ENCODE results near the gene MACROH2A1.

The MACROH2A1 gene

DNA sequence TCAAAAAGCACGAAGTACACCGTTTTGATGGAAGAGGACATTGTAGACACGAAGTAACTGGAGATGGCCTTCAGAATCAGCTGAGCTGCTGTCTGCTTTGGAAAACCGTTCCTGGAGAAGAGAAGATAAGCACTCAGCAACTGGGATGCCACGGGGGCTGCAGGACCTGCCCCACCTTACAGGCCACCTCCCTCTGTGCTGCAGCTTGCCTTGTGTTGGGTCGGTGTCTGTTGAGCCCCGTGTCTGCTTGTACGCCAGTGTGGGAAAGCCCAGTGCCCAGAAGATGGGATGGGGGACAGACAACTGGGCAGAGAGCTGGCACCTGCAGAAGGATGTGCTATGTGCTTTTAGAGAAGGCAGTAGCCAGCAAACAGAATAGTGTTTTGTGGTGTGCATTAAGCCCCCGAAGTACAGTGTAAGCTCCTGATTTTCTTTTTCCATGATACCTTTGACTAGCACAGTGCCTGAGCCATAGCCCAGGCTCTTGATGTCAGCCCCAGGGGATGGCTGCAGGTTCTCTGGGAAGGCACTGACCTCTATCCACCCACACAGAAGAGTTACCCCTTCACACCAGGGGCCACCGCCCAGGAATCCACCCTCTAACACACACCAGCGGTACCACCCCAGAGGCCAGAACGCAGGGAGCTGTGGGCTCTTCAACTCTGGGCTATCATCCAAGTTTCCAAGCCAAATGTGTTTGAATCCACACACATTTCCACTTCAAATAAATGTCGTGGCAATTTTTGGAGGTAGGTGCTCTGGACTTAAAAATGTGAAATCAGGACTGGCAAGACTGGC is 63.8 kb downstream of the MACROH2A1 start:
- peaks cover 40 to 77% of the 10 kb centered on the region in 2 donors for H3K36me3 ChIP-seq (ENCODE audit: control insufficient read depth in 1 of 2, insufficient read depth in 2 of 2, low read length in 2 of 2)
- H3K4me1 ChIP-seq (ENCODE audit: control insufficient read depth in 1 of 2, insufficient read depth in 2 of 2, low read length in 2 of 2) = peaks cover 14 to 23% of the 10 kb centered on the region in 2 donors
- H3K4me3 ChIP-seq (ENCODE audit: low read depth in 1 of 2, low read length in 2 of 2) = no peak overlapping the region
- H3K27ac ChIP-seq (ENCODE audit: low read depth, low read length) = no peak overlapping the region
- H3K9ac ChIP-seq (ENCODE audit: low read depth in 1 of 2, low read length in 2 of 2) = no peak overlapping the region
- H3K27me3 ChIP-seq (ENCODE audit: control insufficient read depth in 1 of 2, insufficient read depth in 2 of 2, low read length in 2 of 2) = no peaks in the 10 kb centered on the region
- H3K9me3 ChIP-seq (ENCODE audit: control insufficient read depth in 1 of 2, low read length in 2 of 2) = no peaks in the 10 kb centered on the region

DNA sequence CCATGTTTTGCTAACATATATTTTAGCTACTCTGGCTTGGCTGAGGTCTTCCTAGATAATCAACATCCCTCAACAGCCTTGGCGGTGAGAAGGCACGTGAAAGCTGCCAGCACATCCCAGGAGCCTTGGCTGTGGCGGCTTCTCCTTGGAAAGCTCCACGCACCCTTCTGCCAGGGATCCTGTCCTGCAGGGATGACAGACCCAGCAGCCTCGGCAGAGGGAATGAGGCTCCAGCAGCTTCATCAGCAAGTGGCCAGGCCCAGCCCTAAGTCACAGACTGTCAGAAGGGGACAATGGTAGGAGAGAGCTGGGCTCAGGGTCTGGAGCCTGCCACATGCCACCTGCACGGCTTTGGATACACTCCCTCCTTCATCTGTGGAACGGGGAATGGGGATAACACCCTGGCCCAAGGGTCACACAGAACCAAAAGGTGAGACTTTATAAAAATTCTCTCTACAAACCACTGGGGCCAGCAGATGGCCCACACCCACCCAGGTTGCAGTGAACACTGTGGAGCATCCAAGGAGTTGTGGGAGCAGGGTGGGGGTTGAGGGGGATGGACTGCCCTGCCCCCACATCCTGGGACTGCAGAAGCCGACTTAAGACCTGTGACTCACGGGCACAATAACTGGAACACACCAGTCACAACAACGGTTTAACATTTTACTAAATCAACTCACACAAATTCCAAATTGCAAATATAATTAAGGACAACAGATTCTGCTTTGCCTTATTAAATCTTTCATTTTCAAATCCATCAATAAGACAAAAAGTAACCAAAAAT is 65.1 kb downstream of the MACROH2A1 start:
- no peak overlapping the region for H3K27ac ChIP-seq (ENCODE audit: low read depth, low read length)
- H3K36me3 ChIP-seq (ENCODE audit: control insufficient read depth in 1 of 2, insufficient read depth in 2 of 2, low read length in 2 of 2) = peaks cover 29 to 66% of the 10 kb centered on the region in 2 donors

DNA sequence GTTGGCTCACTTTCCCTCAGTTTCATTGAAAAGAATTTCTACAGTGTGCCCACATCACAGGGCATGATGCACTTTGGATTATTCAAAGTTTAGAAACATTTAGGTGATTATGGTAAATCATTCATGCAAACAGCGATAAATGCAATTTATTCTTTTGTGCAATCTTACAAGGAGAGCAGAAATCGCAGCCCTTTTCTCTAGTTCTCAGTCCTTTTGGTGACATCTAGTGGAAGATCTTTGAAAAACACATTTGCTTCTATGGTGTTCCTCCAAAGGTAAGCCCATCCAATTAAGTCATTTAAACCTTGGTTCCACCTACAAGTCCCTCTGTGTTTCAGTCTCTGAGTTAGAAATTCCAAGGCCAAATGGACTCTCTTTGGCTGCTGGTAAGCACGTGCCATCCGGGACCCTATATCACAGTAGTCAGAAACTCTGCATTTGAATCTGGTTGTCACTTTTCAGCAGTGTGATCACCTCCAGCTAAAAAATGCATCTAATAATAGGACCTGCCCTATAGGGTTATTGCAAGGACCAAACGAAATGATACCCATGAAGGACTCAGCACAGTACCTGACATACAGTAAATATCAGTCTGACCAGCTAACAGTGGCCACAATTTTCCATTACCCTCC is 66.4 kb downstream of the MACROH2A1 start:
- peaks cover 20 to 53% of the 10 kb centered on the region in 2 donors for H3K36me3 ChIP-seq (ENCODE audit: control insufficient read depth in 1 of 2, insufficient read depth in 2 of 2, low read length in 2 of 2)
- no peaks in the 10 kb centered on the region for H3K27me3 ChIP-seq (ENCODE audit: control insufficient read depth in 1 of 2, insufficient read depth in 2 of 2, low read length in 2 of 2)
- peaks cover 10 to 19% of the 10 kb centered on the region in 2 donors for H3K4me1 ChIP-seq (ENCODE audit: control insufficient read depth in 1 of 2, insufficient read depth in 2 of 2, low read length in 2 of 2)
- no peak overlapping the region for H3K4me3 ChIP-seq (ENCODE audit: low read depth in 1 of 2, low read length in 2 of 2)
- H3K9me3 ChIP-seq (ENCODE audit: control insufficient read depth in 1 of 2, low read length in 2 of 2) = no peaks in the 10 kb centered on the region
- no peak overlapping the region for H3K27ac ChIP-seq (ENCODE audit: low read depth, low read length)
- no peak overlapping the region for H3K9ac ChIP-seq (ENCODE audit: low read depth in 1 of 2, low read length in 2 of 2)

More for the DNA sequence above, 65.1 kb downstream of the MACROH2A1 start:
- H3K9me3 ChIP-seq (ENCODE audit: control insufficient read depth in 1 of 2, low read length in 2 of 2) = no peaks in the 10 kb centered on the region
- H3K4me3 ChIP-seq (ENCODE audit: low read depth in 1 of 2, low read length in 2 of 2) = no peak overlapping the region
- H3K27me3 ChIP-seq (ENCODE audit: control insufficient read depth in 1 of 2, insufficient read depth in 2 of 2, low read length in 2 of 2) = no peaks in the 10 kb centered on the region
- H3K4me1 ChIP-seq (ENCODE audit: control insufficient read depth in 1 of 2, insufficient read depth in 2 of 2, low read length in 2 of 2) = peaks cover 10 to 19% of the 10 kb centered on the region in 2 donors
- no peak overlapping the region for H3K9ac ChIP-seq (ENCODE audit: low read depth in 1 of 2, low read length in 2 of 2)

DNA sequence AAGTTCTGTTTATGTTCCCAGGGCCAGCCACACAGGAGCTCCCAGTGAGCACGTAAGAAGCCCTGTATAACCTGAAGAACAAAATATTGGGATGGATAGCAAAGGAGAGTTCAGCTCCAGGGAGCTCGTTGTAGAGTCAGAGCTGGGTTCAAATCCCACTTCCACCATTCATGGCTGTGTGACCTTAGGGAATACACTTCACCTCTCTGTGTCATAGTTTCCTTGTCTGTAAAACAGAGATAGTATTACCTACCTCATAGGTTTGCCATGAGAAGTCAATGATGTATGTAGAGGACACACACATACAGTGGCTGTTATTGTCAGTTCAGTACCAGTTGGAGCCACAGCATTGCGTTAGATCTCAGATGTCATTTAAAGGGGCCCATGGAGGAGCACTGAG is 67.4 kb downstream of the MACROH2A1 start:
- H3K4me3 ChIP-seq (ENCODE audit: low read depth in 1 of 2, low read length in 2 of 2) = no peak overlapping the region
- H3K36me3 ChIP-seq (ENCODE audit: control insufficient read depth in 1 of 2, insufficient read depth in 2 of 2, low read length in 2 of 2) = peaks cover 12 to 43% of the 10 kb centered on the region in 2 donors
- no peaks in the 10 kb centered on the region for H3K9me3 ChIP-seq (ENCODE audit: control insufficient read depth in 1 of 2, low read length in 2 of 2)
- no peaks in the 10 kb centered on the region for H3K27me3 ChIP-seq (ENCODE audit: control insufficient read depth in 1 of 2, insufficient read depth in 2 of 2, low read length in 2 of 2)
- peaks cover 10 to 19% of the 10 kb centered on the region in 2 donors for H3K4me1 ChIP-seq (ENCODE audit: control insufficient read depth in 1 of 2, insufficient read depth in 2 of 2, low read length in 2 of 2)
- no peak overlapping the region for H3K27ac ChIP-seq (ENCODE audit: low read depth, low read length)
- no peak overlapping the region for H3K9ac ChIP-seq (ENCODE audit: low read depth in 1 of 2, low read length in 2 of 2)

DNA sequence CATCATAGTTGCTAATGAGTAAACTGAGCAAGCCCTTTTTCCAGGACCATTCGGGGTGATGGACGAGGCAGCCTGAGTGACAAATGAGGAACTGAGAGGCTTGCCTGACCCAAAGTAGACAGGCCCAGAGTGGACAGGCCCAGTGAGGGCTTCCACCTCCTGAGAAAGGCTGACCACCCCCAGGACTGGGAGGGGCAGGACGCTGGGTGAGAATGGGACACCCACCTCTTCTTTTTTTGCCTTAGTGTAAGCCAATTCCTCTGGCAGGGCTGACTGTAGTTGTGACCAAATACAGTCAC is 68.3 kb downstream of the MACROH2A1 start:
- H3K9me3 ChIP-seq (ENCODE audit: control insufficient read depth in 1 of 2, low read length in 2 of 2) = no peaks in the 10 kb centered on the region
- peaks cover 4 to 34% of the 10 kb centered on the region in 2 donors for H3K36me3 ChIP-seq (ENCODE audit: control insufficient read depth in 1 of 2, insufficient read depth in 2 of 2, low read length in 2 of 2)
- H3K4me1 ChIP-seq (ENCODE audit: control insufficient read depth in 1 of 2, insufficient read depth in 2 of 2, low read length in 2 of 2) = peaks cover 10 to 19% of the 10 kb centered on the region in 2 donors
- no peaks in the 10 kb centered on the region for H3K27me3 ChIP-seq (ENCODE audit: control insufficient read depth in 1 of 2, insufficient read depth in 2 of 2, low read length in 2 of 2)
- no peak overlapping the region for H3K9ac ChIP-seq (ENCODE audit: low read depth in 1 of 2, low read length in 2 of 2)
- no peak overlapping the region for H3K4me3 ChIP-seq (ENCODE audit: low read depth in 1 of 2, low read length in 2 of 2)
- no peak overlapping the region for H3K27ac ChIP-seq (ENCODE audit: low read depth, low read length)

DNA sequence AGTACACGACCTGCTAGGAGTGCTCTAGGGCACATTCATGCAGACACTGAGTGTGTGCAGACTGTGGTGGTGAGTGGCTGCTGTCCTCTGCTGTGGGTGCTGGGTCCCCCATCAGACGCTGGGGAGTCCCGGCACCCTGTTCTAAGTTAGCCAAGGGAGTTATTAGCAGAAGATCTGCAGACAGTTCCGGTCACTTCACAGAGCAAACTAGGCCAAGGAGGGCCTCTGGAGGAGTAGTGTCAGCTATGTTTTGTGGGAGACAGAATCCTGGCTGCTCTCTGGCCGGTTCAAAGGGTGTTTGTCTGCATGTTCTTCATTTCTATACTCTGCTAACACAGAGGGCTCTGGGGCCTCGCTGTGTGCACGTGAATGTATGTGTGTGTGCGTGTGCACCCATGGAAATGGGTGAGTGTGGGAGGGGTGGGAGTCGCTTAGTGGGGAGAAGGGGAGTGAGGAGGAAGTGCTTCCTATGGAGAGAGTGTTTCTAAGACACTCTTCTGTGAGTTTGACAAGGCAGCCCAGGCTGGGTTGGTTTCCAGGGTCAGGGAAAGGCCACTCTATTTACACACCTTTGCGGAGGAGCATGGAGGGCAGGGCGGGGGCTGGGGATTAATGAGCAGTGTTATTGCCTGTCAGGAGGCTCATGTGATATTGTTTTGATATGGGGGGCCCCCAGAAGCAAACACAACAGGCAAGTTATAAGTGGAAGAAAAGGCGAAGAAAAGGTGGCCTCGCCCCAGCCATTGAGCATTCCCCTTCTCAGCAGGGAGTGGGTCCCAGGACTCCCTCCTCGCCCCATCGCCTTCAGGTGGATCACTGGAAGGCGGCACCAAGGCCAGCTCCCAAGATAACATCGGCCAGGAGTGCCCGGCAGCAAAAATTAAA is 68.9 kb downstream of the MACROH2A1 start:
- peaks cover 10 to 17% of the 10 kb centered on the region in 2 donors for H3K4me1 ChIP-seq (ENCODE audit: control insufficient read depth in 1 of 2, insufficient read depth in 2 of 2, low read length in 2 of 2)
- no peak overlapping the region for H3K9ac ChIP-seq (ENCODE audit: low read depth in 1 of 2, low read length in 2 of 2)
- H3K27me3 ChIP-seq (ENCODE audit: control insufficient read depth in 1 of 2, insufficient read depth in 2 of 2, low read length in 2 of 2) = no peaks in the 10 kb centered on the region
- no peaks in the 10 kb centered on the region for H3K9me3 ChIP-seq (ENCODE audit: control insufficient read depth in 1 of 2, low read length in 2 of 2)
- H3K36me3 ChIP-seq (ENCODE audit: control insufficient read depth in 1 of 2, insufficient read depth in 2 of 2, low read length in 2 of 2) = peaks cover 3 to 29% of the 10 kb centered on the region in 2 donors
- no peak overlapping the region for H3K4me3 ChIP-seq (ENCODE audit: low read depth in 1 of 2, low read length in 2 of 2)
- H3K27ac ChIP-seq (ENCODE audit: low read depth, low read length) = no peak overlapping the region

DNA sequence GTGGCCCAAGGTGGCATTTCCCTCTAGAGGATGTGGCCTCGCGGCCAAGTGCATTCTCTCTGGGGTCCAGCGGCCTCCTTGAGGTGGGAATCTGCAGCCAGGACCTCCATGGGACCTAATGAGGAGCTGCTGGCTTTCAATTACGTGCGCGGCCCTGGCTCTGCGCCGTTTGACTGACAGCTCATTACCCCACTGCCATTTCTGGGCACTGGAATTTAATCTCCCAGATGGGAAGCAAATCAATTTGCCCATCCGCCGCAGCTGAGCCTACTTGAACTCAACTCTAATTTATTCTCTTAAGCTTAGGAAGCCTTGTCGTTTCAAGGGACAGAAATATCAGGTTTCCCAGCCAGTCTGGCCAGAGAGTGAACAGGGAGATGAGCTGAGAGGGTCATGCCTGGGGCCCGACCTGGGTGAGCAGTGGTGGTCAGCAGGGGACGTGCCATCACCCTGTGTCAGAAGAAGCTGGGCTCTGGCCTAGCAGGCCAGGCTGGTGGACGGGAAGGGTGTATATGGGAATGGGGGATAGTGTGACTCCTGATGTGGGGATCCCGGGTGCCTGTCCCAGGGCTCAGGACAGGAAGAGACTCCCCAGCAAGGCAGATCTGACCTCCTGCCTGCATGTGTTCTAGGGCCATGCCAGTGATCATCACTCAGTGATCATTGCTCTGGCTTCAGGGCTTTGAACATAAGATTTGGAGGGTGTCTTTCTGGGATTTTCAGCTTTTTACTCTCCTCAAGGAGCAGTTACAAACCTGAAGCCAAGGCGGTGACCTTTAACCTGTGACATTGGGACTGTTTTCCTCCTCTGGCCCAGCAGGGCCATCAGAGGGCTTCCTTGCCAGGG is 69.7 kb downstream of the MACROH2A1 start:
- Histone ChIP-seq H3K4me1 (ENCODE audit: control insufficient read depth in 1 of 2, insufficient read depth in 2 of 2, low read length in 2 of 2) (peaks cover 10 to 17% of the 10 kb centered on the region in 2 donors), H3K9me3 (ENCODE audit: control insufficient read depth in 1 of 2, low read length in 2 of 2) (no peaks in the 10 kb centered on the region), H3K27ac (ENCODE audit: low read depth, low read length) (no peak overlapping the region), H3K27me3 (ENCODE audit: control insufficient read depth in 1 of 2, insufficient read depth in 2 of 2, low read length in 2 of 2) (no peaks in the 10 kb centered on the region), H3K36me3 (ENCODE audit: control insufficient read depth in 1 of 2, insufficient read depth in 2 of 2, low read length in 2 of 2) (peaks cover 3 to 20% of the 10 kb centered on the region in 2 donors), H3K4me3 (ENCODE audit: low read depth in 1 of 2, low read length in 2 of 2) (no peak overlapping the region), H3K9ac (ENCODE audit: low read depth in 1 of 2, low read length in 2 of 2) (no peak overlapping the region)

DNA sequence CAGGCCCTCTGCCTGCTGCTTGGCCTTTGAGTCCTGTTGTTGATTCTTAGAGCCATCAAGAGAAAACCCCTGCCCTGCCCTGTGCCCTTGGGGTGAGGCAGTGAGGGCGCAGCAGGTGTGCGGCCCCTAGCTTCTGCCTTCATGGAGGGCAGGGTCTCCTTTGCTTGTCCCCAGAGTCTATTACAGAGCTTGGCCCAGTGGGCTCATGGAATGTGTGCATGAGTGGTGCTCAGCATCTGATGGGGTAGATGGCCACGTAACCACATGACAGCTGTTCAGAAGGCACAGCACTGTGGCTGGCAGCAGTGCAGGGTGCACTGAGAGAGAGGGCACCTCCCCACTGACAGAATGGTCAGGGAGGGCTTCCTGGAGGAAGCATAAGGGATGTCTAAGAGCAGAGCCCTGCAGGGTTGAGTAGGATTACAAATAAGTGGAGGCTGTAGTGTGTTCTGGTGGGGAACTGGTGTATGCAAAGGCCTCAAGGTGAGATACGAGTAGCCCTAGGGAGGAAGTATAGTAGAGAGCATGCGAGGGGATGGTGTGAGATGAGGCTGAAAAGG is 70.8 kb downstream of the MACROH2A1 start:
- Histone ChIP-seq H3K4me1 (ENCODE audit: control insufficient read depth in 1 of 2, insufficient read depth in 2 of 2, low read length in 2 of 2) (peaks cover 10 to 17% of the 10 kb centered on the region in 2 donors), H3K9ac (ENCODE audit: low read depth in 1 of 2, low read length in 2 of 2) (no peak overlapping the region), H3K27ac (ENCODE audit: low read depth, low read length) (no peak overlapping the region), H3K36me3 (ENCODE audit: control insufficient read depth in 1 of 2, insufficient read depth in 2 of 2, low read length in 2 of 2) (peaks cover under 1 to 13% of the 10 kb centered on the region in 2 donors), H3K9me3 (ENCODE audit: control insufficient read depth in 1 of 2, low read length in 2 of 2) (no peaks in the 10 kb centered on the region), H3K4me3 (ENCODE audit: low read depth in 1 of 2, low read length in 2 of 2) (no peak overlapping the region), H3K27me3 (ENCODE audit: control insufficient read depth in 1 of 2, insufficient read depth in 2 of 2, low read length in 2 of 2) (no peaks in the 10 kb centered on the region)

Measured in duodenal mucosa (tissue), 2 donors.